ENCODE data around the gene GPC3.

GPC3 gene

DNA sequence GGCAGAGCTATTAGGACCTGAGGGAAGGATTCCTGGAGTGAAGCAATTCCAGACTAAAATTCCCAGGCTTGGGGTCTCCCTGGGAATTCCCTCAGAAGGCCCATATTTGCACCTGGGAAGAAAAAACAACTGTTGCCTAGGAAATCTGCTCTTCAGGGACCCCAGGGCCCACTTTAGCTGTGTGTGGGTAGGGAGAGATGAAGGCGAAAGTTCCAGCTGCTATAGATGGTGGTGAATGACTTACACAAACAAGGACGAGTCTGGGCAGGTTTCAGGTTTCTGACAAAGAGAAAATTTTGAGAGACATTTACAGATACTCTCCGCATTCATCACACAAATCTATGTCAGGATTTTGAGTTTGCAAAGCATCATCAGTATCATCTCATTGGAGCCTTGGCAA, 126.1 kb downstream of the GPC3 start:
- no peak overlapping the region for H3K27ac ChIP-seq
- no peak for TF ChIP-seq ZFX (IDR thresholded peaks at IDR 0.05; ENCODE audit: borderline replicate concordance)
- TF ChIP-seq, protein P1, sequence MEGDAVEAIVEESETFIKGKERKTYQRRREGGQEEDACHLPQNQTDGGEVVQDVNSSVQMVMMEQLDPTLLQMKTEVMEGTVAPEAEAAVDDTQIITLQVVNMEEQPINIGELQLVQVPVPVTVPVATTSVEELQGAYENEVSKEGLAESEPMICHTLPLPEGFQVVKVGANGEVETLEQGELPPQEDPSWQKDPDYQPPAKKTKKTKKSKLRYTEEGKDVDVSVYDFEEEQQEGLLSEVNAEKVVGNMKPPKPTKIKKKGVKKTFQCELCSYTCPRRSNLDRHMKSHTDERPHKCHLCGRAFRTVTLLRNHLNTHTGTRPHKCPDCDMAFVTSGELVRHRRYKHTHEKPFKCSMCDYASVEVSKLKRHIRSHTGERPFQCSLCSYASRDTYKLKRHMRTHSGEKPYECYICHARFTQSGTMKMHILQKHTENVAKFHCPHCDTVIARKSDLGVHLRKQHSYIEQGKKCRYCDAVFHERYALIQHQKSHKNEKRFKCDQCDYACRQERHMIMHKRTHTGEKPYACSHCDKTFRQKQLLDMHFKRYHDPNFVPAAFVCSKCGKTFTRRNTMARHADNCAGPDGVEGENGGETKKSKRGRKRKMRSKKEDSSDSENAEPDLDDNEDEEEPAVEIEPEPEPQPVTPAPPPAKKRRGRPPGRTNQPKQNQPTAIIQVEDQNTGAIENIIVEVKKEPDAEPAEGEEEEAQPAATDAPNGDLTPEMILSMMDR (IDR thresholded peaks at IDR 0.05), result no peak

DNA sequence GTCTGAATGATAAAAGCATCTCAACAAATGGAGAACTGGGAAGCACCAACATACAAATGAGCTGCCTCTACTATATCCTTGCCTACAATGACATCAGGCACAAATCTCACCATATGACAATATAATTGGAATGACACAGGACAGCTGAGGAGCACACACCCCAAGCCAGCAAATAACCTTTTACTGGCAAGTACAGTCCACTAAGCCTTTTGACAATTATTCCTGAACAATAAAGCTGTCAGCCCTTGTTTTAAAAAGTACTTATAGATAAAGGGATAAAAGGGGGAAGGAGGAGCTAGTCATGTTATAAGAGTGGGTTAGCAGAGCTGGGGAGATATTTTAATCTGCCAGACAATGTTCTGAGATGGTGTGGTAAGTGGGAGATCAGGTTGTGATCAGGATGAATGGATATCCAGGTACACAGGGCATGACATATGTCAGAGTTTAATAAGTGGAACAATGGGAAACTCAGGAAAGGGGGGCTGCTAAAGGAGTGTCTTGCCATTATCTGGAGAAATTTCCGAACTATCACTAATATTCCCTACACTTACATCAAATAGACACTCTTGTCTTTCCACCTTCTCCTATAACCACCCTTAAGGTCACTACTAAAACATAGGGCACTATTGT, 127.6 kb downstream of the GPC3 start:
- no peak for TF ChIP-seq ZFX (IDR thresholded peaks at IDR 0.05; ENCODE audit: borderline replicate concordance)
- TF ChIP-seq, protein P1 (IDR thresholded peaks at IDR 0.05), result no peak
- no peak overlapping the region for H3K27ac ChIP-seq

DNA sequence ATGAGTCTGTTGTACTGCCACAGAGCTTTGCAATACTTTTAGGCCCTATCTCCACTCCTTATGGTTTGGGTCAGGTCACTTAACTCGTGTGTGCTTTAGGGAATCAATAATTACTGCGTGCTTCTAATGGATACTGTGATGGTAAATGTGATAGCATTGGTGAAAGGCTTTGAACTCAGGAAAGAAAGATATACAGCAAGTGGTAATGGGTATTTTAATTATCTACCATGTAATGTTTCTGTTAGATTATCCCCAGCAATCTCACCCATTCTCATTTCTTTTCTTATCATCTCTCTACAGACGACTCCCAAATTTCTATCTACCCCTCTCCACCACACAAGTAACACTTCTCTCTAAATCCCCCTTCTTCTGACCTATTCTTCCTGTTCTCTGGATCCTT, 128.6 kb downstream of the GPC3 start:
- H3K27ac ChIP-seq, result no peak overlapping the region
- TF ChIP-seq, protein P1 (IDR thresholded peaks at IDR 0.05), result no peak
- TF ChIP-seq ZFX (IDR thresholded peaks at IDR 0.05; ENCODE audit: borderline replicate concordance), result no peak

- no peak overlapping the region for H3K27ac ChIP-seq
- TF ChIP-seq, protein P1 (IDR thresholded peaks at IDR 0.05), result no peak
- no peak for TF ChIP-seq ZFX (IDR thresholded peaks at IDR 0.05; ENCODE audit: borderline replicate concordance)
These were observed 131.1 kb downstream of the GPC3 start for GRCh38 chrX:133854290-133854689.

DNA sequence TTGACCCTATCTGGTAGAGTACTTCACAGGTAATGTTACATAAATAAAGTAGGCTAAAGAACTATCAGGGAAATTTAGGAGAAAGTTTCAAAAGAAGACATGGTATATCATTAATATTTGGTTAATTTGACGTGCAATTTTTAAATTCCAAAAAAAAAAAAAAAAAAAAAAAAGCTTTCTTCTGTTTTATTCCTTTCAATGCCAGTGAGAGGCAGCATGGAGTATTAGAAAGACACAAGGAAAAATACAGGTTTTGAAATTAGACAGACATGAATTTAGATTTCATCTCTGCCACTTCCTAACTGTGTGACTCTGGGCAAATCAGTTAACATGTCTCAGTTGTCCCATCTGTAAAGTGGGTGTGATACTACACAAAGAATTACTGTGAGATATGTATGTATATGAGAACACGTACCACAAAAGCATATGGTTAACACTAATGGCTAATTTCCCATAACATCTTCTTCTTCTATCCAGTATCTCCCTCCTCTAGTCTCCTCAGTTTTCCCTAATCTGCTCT, 132.5 kb downstream of the GPC3 start:
- TF ChIP-seq, protein P1 (IDR thresholded peaks at IDR 0.05), result no peak; the same call in 1 of the 2 replicates
- H3K27ac ChIP-seq, result no peak overlapping the region

DNA sequence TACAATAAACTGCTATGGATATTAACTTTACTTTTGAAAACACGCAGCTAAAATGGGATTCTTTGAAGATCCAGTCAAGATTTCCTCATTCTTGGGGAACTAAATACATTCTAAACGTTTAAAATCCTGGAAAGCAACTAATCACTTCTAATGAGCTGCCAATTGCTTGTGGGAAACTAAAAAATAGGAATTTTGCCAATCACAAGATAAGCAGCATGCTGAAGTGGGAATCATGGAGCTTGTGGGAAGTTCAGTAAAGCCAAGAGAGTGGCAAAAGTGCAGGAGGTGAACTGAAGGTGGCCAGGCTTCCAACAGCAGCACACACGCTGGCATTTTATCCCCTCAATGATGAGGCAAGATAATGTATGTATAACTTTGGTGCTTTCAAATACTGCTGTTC, 133.0 kb downstream of the GPC3 start:
- no peak for TF ChIP-seq ZFX (IDR thresholded peaks at IDR 0.05; ENCODE audit: borderline replicate concordance)
- TF ChIP-seq, protein P1 (IDR thresholded peaks at IDR 0.05), result no peak
- H3K27ac ChIP-seq, result no peak overlapping the region

DNA sequence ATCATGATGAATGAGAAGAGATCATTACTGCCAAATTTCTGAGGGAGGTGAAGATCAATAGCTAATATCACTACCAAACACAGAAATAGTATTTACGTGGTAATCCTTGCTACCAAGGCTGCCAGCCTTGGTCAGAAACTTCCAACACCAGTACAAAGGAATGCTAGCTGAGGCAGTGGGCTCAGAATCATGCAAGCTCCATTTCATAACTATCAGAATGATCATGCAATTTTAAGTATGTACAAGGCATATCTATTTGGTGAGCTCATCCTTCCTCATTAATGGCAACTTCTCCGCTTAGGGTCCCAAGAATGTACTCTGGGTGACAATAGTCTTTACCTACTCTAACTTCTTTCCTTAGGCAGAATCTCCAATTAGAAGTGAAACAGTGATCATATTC, 135.0 kb downstream of the GPC3 start:
- TF ChIP-seq, protein P1 (IDR thresholded peaks at IDR 0.05), result no peak
- no peak for TF ChIP-seq ZFX (IDR thresholded peaks at IDR 0.05; ENCODE audit: borderline replicate concordance)
- H3K27ac ChIP-seq, result no peak overlapping the region
